ENCODE data around the gene ZNF709. TPM values are rescaled to one million over a fixed set of nuclear protein-coding genes. Genes with fewer than 3 reads are reported as not detected.
"Not testable (repeated sequence)": the region's sequence is repeated elsewhere in the genome, so short reads cannot be mapped to it uniquely, and the experiment has no call there.

The ZNF709 gene
- total RNA-seq, 1 donor from 2014 or later: 1.9 TPM

DNA sequence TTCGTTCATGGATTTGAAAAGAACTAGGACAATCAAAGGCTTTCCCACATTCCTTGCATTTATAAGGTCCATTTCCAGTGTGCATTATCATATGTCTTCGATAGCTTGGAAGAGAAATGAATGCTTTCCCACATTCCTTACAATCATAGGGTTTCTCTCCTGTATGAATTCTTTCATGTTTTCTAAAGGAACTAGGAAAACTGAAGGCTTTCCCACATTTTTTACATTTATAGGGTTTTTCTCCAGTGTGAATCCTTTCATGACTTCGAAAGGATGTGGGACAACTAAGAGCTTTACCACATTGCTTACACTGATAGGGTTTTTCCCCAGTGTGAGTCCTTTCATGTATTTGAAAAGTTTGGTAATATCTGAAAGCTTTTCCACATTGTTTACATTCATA lies 19.8 kb downstream of the ZNF709 start:
- intact Hi-C loops (cut with micrococcal nuclease): no loop called here

DNA sequence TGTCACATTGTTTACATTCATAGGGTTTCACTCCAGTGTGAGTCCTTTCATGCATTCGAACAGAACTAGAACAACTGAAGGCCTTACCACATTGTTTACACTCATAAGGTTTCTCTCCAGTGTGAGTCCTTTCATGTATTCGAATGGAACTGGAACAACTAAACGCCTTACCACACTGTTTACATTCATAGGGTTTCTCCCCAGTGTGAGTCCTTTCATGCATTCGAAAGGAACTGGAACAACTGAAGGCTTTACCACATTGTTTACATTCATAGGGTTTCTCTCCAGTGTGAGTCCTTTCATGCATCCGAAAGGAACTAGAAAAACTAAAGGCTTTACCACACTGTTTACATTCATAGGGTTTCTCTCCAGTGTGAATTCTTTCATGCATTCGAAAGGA lies 20.5 kb downstream of the ZNF709 start:
- intact Hi-C loops (cut with micrococcal nuclease): not testable (repeated sequence)

GRCh38 chr19:12453495-12453894 lies 31.1 kb downstream of the ZNF709 start:
- intact Hi-C loops (cut with micrococcal nuclease): no loop called here

DNA sequence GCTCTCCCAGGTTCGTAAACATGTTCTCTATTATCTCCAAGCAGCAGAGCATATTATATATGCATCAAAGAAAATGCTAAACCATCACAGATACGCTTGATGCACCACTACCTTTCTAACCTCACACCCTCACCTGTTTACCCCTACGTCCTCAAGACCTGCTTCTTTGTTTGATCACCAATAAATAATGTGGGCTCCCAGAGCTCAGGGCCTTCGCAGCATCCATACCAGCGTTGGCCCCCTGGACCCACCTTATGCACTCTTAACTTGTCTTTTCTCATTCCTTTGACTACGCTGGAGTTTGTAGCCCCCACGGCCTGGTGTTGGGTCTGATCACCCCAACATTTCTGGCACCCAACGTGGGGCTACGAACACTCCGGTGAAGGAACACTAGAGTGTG lies 33.8 kb downstream of the ZNF709 start:
- intact Hi-C loops (cut with micrococcal nuclease): no loop called here

DNA sequence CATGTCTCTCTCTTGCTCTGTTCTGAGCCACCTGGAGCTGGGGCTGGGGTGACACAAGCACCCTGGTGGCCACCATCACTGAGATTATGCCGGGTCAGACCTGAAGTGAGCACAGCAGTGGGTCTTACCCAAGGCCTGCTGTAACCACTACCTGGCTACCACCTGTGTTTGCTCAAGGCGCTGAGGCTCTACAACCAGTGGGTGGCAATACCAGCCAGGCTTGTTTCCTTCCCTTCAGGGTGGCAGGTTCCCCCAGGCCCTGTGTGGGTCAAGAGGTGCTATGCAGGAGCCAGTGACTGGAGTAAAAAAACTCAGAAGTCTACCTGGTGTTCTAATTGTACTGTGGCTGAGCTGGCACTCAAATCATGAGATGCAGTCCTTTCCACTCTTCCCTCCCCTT lies 35.8 kb downstream of the ZNF709 start:
- intact Hi-C loops (cut with micrococcal nuclease): no loop called here

- intact Hi-C loops (cut with micrococcal nuclease): loop anchor here (1.0 to 5.0 kb wide), 12 partner anchors 39 to 702 kb away; partner anchors contain the start of genes GET3, MAN2B1, TNPO2 and WDR83
Measured at GRCh38 chr19:12440541-12441316, 43.9 kb downstream of the ZNF709 start, which contains the start of gene ZNF443. ZNF443 (minus strand) TSS chr19:12441021; CDS start chr19:12440914, 107 bp downstream.

DNA sequence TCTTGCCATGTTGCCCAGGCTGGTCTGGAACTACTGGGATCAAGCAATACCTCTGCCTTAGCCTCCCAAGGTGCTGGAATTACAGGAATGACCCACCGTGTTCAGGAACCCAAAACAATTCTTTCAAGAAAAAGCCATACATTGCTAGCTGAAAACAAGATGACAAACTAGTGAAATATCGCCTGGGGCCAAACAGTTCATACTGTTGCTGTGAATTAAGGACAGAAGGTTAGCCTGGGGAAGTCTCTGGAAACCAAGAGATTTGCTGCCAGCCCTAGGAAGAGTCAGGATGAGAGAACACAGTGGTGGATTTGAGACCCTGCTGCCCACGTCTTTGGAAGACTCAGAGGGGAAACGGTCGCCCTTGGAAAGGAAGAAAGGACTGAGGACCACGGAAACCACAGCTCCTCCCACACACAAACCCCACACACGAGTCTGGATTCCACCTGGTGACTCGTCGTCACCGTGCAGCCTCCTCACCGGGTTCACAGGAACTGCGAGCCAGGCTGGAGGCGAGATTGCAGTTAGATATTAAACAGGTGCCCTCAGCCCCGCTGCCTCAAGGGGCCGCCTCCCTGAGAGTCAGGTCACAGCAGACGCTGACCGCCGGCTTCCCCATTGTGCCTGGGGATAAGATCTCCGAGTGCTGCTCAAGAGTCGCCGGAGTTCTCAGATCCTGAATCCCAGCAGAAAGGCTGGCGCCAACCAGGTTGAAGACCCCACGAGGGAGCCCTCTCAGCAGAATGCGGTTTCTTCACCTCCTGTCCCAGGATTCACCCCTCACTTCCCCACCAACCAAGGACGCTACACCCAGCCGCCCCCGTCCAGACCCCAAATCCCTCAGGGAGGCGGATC lies 44.7 kb downstream of the ZNF709 start:
- intact Hi-C loops (cut with micrococcal nuclease): loop anchor here (2.0 to 5.0 kb wide), 6 partner anchors 171 to 701 kb away; partner anchors contain the start of genes GET3, MAN2B1, TNPO2 and WDR83

- intact Hi-C loops (cut with micrococcal nuclease): not testable (repeated sequence)
Measured at GRCh38 chr19:12430726-12431299, 53.8 kb downstream of the ZNF709 start.

DNA sequence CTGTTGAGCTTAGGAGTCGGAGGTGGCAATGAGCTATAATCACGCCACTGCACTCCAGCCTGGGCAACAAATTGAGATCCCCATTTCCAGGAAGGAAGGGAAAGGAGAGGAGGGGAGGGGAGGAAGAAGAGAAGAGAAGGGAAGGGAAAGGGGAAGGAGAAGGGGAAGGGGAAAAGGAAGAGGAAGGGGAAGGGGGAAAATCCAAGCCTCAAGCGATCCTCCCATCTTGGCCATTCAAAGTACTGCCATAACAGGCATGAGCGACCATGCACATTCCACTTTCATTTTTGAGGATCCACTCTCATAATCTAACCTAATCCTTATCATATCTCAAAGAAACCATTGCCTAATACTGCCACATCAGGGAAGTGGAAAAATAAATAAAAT lies 58.7 kb downstream of the ZNF709 start:
- intact Hi-C loops (cut with micrococcal nuclease): no loop called here

GRCh38 chr19:12425236-12425887 lies 59.3 kb downstream of the ZNF709 start:
- intact Hi-C loops (cut with micrococcal nuclease): no loop called here

DNA sequence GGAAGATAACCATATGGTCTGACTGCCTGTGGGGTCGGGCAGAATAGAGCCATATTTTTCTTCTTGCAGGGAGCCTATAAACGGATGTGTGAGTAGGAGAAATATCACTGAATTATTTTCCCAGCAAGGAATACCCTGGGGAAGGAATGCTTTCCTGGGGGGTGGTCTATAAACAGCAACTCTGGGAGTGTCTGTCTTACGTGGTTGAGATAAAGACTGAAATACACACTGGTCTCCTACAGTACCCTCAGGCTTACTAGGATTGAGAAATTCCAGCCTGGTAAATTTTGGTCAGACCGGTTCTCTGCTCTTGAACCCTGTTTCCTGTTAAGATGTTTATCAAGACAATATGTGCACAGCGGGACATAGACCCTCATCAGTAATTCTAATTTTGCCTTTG lies 67.3 kb downstream of the ZNF709 start:
- intact Hi-C loops (cut with micrococcal nuclease): not testable (repeated sequence)

- intact Hi-C loops (cut with micrococcal nuclease): no loop called here
Measured at GRCh38 chr19:12411893-12412292, 72.7 kb downstream of the ZNF709 start.

Other genes with a start within 250 kb of the ZNF709 start
- gene ZNF44, start 189.9 kb downstream of the ZNF709 start, total RNA-seq: 13.9 and 14.0 TPM in 2 replicates
- gene ZNF563, start 151.2 kb downstream of the ZNF709 start, total RNA-seq: 2.2 and 2.5 TPM in 2 replicates
- gene ZNF442, start 119.1 kb downstream of the ZNF709 start, total RNA-seq: 0.59 and 1.1 TPM in 2 replicates
- 3.9 and 4.2 TPM in 2 replicates for gene ZNF799, start 83.5 kb downstream of the ZNF709 start, total RNA-seq
- 3.9 and 4.1 TPM in 2 replicates for gene ZNF443, start 43.8 kb downstream of the ZNF709 start, total RNA-seq
- gene ZNF564, start 66.7 kb upstream of the ZNF709 start, total RNA-seq: 11.0 and 11.2 TPM in 2 replicates
- gene ZNF490, start 126.0 kb upstream of the ZNF709 start, total RNA-seq: 13.1 and 14.8 TPM in 2 replicates
- gene ZNF791, start 126.1 kb upstream of the ZNF709 start, total RNA-seq: 31.4 and 34.3 TPM in 2 replicates
- 189 and 197 TPM in 2 replicates for gene MAN2B1, start 181.9 kb upstream of the ZNF709 start, total RNA-seq
- gene WDR83, start 182.0 kb upstream of the ZNF709 start, total RNA-seq: 19.2 and 20.1 TPM in 2 replicates
- 108 and 121 TPM in 2 replicates for gene DHPS, start 197.1 kb upstream of the ZNF709 start, total RNA-seq
- gene GNG14, start 203.2 kb upstream of the ZNF709 start, total RNA-seq: not detected in 2 replicates
- gene FBXW9, start 211.8 kb upstream of the ZNF709 start, total RNA-seq: 5.0 and 6.1 TPM in 2 replicates
- gene TNPO2, start 239.1 kb upstream of the ZNF709 start, total RNA-seq: 86.1 and 87.4 TPM in 2 replicates
- 180 and 185 TPM in 2 replicates for gene TRIR, start 249.9 kb upstream of the ZNF709 start, total RNA-seq

All from T-helper 1 cell treated with Interleukin-12 subunit alpha and Interleukin-12 subunit beta and Interleukin-4 antibody, amounts not matched to agents 30 ng/mL and 1 ng/mL, for 36 hours (primary cell).